HepG2 (cell line): Measurements from ENCODE around the gene MKRN1. TPM values are rescaled to one million over a fixed set of nuclear protein-coding genes. Genes with fewer than 3 reads are reported as not detected.

Experiments
- ATAC-seq: fragments of 200-7000 bp; cut with Tn5 transposase; 3 replicates; pipeline ENCODE4 v1.9.1; 2020; ENCODE audit warnings: mild to moderate bottlenecking, moderate library complexity
- BruUV-seq: library from RNA; stranded (reverse); fragments of 400-500 nt; replicated peaks from 2 replicates; lab custom pipeline; 2021; lab: Mats Ljungman, UMichigan
- CTCF ChIA-PET: fragments of 300-600 bp; formaldehyde crosslinking; extraction: SDS; loops from one replicate; lab custom pipeline; 2021; ENCODE audit warnings: low total read pairs, inconsistent platforms, low intra/inter-chr PET ratio; lab: Yijun Ruan, JAX
- POLR2A ChIA-PET: fragments of 350-600 bp; sonication (Branson Sonifier 250); formaldehyde crosslinking; loops from one replicate; lab custom pipeline; 2020; ENCODE audit warnings: antibody characterized with exemption, inconsistent platforms; lab: Yijun Ruan, JAX
- DNase-seq: peaks from one replicate; pipeline ENCODE4 v3.0.0-alpha.2; 2015; ENCODE audit warnings: low spot score
- FAIRE-seq: peaks from 3 replicates; lab custom pipeline; 2011; peaks lifted over from hg19 to GRCh38; lab: Jason Lieb, UNC
- H2AFZ ChIP-seq: one replicate; pipeline ENCODE4 v1.6.1; 2011; ENCODE audit warnings: low read length, inconsistent platforms
- H3K27ac ChIP-seq: fragments of 300-600 bp; 3 replicates; pipeline ENCODE4 v1.8.0; 2011; ENCODE audit warnings: mixed run types, mild to moderate bottlenecking, mixed read lengths, low read length, inconsistent platforms; ENCODE audit not compliant: insufficient read depth; ENCODE audit errors: extremely low read length
- H3K27me3 ChIP-seq, 2 experiments: fragments of 200-600 bp in 1 of 2; 2 replicates in 1 of 2; 3 replicates in 1 of 2; pipeline versions ENCODE4 v1.6.0 to v1.8.0; 2011; ENCODE audit warnings: low read length in 2 of 2, mild to moderate bottlenecking in 2 of 2, moderate library complexity in 2 of 2, inconsistent platforms in 1 of 2; ENCODE audit not compliant: insufficient read depth in 2 of 2, control insufficient read depth in 1 of 2
- H3K36me3 ChIP-seq, 2 experiments: fragments of 200-600 bp in 1 of 2; replicated peaks in 1 of 2; 2 replicates in 1 of 2; 3 replicates in 1 of 2; pipeline versions ENCODE4 v1.5.1 to v1.8.0; 2011; ENCODE audit warnings: low read length in 2 of 2, inconsistent platforms in 1 of 2; ENCODE audit not compliant: insufficient read depth in 2 of 2, control insufficient read depth in 1 of 2
- H3K4me1 ChIP-seq: 2 replicates; pipeline ENCODE4 v1.5.1; 2012; ENCODE audit warnings: low read length, inconsistent platforms; ENCODE audit not compliant: insufficient read depth
- H3K4me2 ChIP-seq: 2 replicates; pipeline ENCODE4 v1.6.0; 2011; ENCODE audit warnings: low read depth, low read length, inconsistent platforms
- H3K4me3 ChIP-seq, 3 experiments: fragments of 200-600 bp in 1 of 3; sonication (generic), shearing (Covaris generic) in 1 of 3; replicated peaks in 1 of 3; 2 replicates each; pipeline ENCODE4 v1.5.1; 2011 to 2016; ENCODE audit warnings: low read length in 3 of 3, inconsistent platforms in 2 of 3, low read depth in 2 of 3, mild to moderate bottlenecking in 2 of 3, control low read depth in 1 of 3, mixed read lengths in 1 of 3; ENCODE audit not compliant: insufficient read depth in 1 of 3
- H3K79me2 ChIP-seq: one replicate; pipeline ENCODE4 v1.6.1; 2011; ENCODE audit warnings: low read length, inconsistent platforms; ENCODE audit not compliant: insufficient read depth
- H3K9ac ChIP-seq: 2 replicates; pipeline ENCODE4 v1.6.0; 2011; ENCODE audit warnings: mild to moderate bottlenecking, low read depth, low read length, inconsistent platforms; ENCODE audit not compliant: insufficient read depth
- H3K9me3 ChIP-seq: 2 replicates; pipeline ENCODE4 v1.5.1; 2012; ENCODE audit warnings: mild to moderate bottlenecking, low read length
- H4K20me1 ChIP-seq: 2 replicates; pipeline ENCODE4 v1.6.0; 2011; ENCODE audit warnings: inconsistent platforms, mild to moderate bottlenecking, low read length, moderate library complexity; ENCODE audit not compliant: insufficient read depth
- BORCS8-MEF2B ChIP-seq: sonication (generic); formaldehyde crosslinking; IDR thresholded peaks from 2 replicates; pipeline ENCODE4 v1.8.0; 2022; ENCODE audit warnings: mild to moderate bottlenecking, missing genetic modification reagents
- FOXO1 ChIP-seq: sonication (generic); formaldehyde crosslinking; IDR thresholded peaks from 2 replicates; pipeline ENCODE4 v1.4.0; 2020; ENCODE audit warnings: missing genetic modification reagents
- MYNN ChIP-seq: sonication (generic); formaldehyde crosslinking; IDR thresholded peaks from 2 replicates; pipeline ENCODE4 v1.4.0; 2020; ENCODE audit warnings: mild to moderate bottlenecking, low read depth, missing genetic modification reagents
- NFE2L2 ChIP-seq: fragments of 150-350 bp; IDR thresholded peaks from 2 replicates; pipeline ENCODE4 v1.6.1; 2014; ENCODE audit warnings: low read length
- NFIB ChIP-seq: sonication (generic); formaldehyde crosslinking; IDR thresholded peaks from 2 replicates; pipeline ENCODE4 v1.9.0; 2021; ENCODE audit warnings: missing genetic modification reagents, mild to moderate bottlenecking, borderline replicate concordance
- TP53 ChIP-seq: sonication (generic); formaldehyde crosslinking; conservative IDR thresholded peaks from 2 replicates; pipeline ENCODE4 v1.4.0; 2020; ENCODE audit warnings: missing genetic modification reagents
- ZNF24 ChIP-seq: fragments of 450-650 bp; IDR thresholded peaks from 2 replicates; pipeline ENCODE4 v1.6.1; 2017; ENCODE audit warnings: antibody characterized with exemption, mild to moderate bottlenecking
- ZNF33A ChIP-seq: sonication (generic); formaldehyde crosslinking; IDR thresholded peaks from 2 replicates; pipeline ENCODE4 v1.5.1; 2020; ENCODE audit warnings: missing genetic modification reagents, mild to moderate bottlenecking, moderate library complexity, borderline replicate concordance
- ZNF484 ChIP-seq: sonication (generic); formaldehyde crosslinking; IDR thresholded peaks from 2 replicates; pipeline ENCODE4 v1.5.1; 2020; ENCODE audit warnings: mild to moderate bottlenecking, low read depth, missing genetic modification reagents, borderline replicate concordance
- ZNF75D ChIP-seq: sonication (generic); formaldehyde crosslinking; IDR thresholded peaks from 2 replicates; pipeline ENCODE4 v1.8.1; 2023; ENCODE audit warnings: missing genetic modification reagents, mild to moderate bottlenecking, borderline replicate concordance
- WGBS: methylation state at CpG from one replicate; pipeline ENCODE4 v1.1.6; 2017; ENCODE audit warnings: low lambda C conversion rate; 5-methylcytosine and 5-hydroxymethylcytosine counted together
- in situ Hi-C: cut with HindIII; loops from 2 replicates; pipeline ENCODE4 v1.10.0; 2017; ENCODE audit warnings: low pct_unique_long_range_greater_than_20kb; ENCODE audit not compliant: extremely low pct_ligation_motif_present
- intact Hi-C: fragments of 100-400 bp; cut with micrococcal nuclease; formaldehyde crosslinking; loops from one replicate; pipeline ENCODE4 v1.10.0; 2022; ENCODE audit not compliant: unreplicated experiment
- polyA plus RNA-seq, 8 experiments: library from polyadenylated mRNA; depleted of rRNA in 3 of 8; stranded (reverse) in 7 of 8; unstranded in 1 of 8; fragments of >200 nt; fragmentation: Illumina TruSeq in 4 of 8; extraction: Trizol in 4 of 8; gene quantifications; 2 replicates each; pipeline versions ENCODE4 v1.2.1 to v1.2.3, GENCODE V29; 2011 to 2016; ENCODE audit warnings: low read depth in 4 of 8, missing spikeins in 1 of 8, mixed read lengths in 1 of 8; ENCODE audit not compliant: insufficient read depth in 1 of 8
- total RNA-seq, 5 experiments: library from RNA; depleted of rRNA; stranded (reverse); fragments of >200 nt; fragmentation: Illumina TruSeq; extraction: Trizol; gene quantifications; 2 replicates each; pipeline ENCODE4 v1.2.3, GENCODE V29; 2016; ENCODE audit warnings: low read depth in 1 of 5
- TF ChIP-seq, protein P1 (sequence below): sonication (generic); formaldehyde crosslinking; IDR thresholded peaks from 2 replicates; pipeline ENCODE4 v1.4.0; 2020; ENCODE audit warnings: missing genetic modification reagents
- TF ChIP-seq, protein P2 (sequence below): sonication (generic); formaldehyde crosslinking; IDR thresholded peaks from 2 replicates; pipeline ENCODE4 v1.5.0; 2020; ENCODE audit warnings: mild to moderate bottlenecking, missing genetic modification reagents
- TF ChIP-seq, protein P3 (sequence below): sonication (generic); formaldehyde crosslinking; IDR thresholded peaks from 2 replicates; pipeline ENCODE4 v1.4.0; 2020; ENCODE audit warnings: mild to moderate bottlenecking, missing genetic modification reagents
- TF ChIP-seq, protein P4 (sequence below), 2 experiments: IDR thresholded peaks; 2 replicates each; pipeline ENCODE4 v1.6.1; 2011 to 2012; ENCODE audit warnings: low read length in 2 of 2, borderline replicate concordance in 1 of 2, low read depth in 1 of 2, mild to moderate bottlenecking in 1 of 2, moderate library complexity in 1 of 2

MKRN1 gene
- total and polyA plus RNA-seq, 2 of the 13 experiments (the other 11 are each of a cell fraction or from before 2014, with no cell fraction given), result 28.5 to 32.8 TPM

DNA sequence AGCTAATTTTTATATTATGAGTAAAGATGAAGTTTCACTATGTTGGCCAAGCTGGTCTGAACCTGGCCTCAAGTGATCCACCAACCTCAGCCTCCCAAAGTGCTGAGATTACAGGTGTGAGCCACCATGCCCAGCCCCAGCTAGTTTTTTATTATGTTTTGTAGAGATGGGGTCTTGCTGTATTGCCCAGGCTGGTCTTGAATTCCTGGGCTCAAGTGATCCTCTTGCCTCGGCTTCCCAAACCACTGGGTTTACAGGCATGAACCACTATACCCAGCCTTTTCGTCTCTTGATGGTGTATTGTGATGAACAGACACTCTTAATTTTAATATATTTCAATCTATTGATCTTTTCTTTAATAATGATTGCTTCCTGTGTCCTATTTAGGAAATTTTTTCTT lies 57.8 kb downstream of the MKRN1 start:
- ChIA-PET CTCF (no interaction called here), POLR2A (no interaction called here)
- FAIRE-seq, result no peak
- no TSS peak for BruUV-seq
- Histone ChIP-seq H3K9ac (no peak overlapping the region), H3K27ac (no peak overlapping the region), H3K9me3 (no peaks in the 10 kb centered on the region), H3K27me3 (no peaks in the 10 kb centered on the region; a peak in 1 of 5 replicates), H3K36me3 (no peaks in the 10 kb centered on the region), H3K4me3 (no peak overlapping the region), H3K4me2 (no peak overlapping the region), H3K79me2 (no peaks in the 10 kb centered on the region), H2AFZ (no peak overlapping the region), H3K4me1 (no peaks in the 10 kb centered on the region), H4K20me1 (no peaks in the 10 kb centered on the region)
- WGBS, result 0% methylated on average over 2 of the region's 2 CpGs
- in situ Hi-C loops, result no loop called here
- intact Hi-C loops, result no loop called here
- no peak for DNase-seq
- ATAC-seq, result no peak
- TF ChIP-seq ZNF24, result no peak
- TF ChIP-seq TP53 (CRISPR knock-in tag), result no peak
- no peak for TF ChIP-seq NFIB (CRISPR knock-in tag)
- TF ChIP-seq ZNF33A (CRISPR knock-in tag), result no peak
- TF ChIP-seq, protein P1, sequence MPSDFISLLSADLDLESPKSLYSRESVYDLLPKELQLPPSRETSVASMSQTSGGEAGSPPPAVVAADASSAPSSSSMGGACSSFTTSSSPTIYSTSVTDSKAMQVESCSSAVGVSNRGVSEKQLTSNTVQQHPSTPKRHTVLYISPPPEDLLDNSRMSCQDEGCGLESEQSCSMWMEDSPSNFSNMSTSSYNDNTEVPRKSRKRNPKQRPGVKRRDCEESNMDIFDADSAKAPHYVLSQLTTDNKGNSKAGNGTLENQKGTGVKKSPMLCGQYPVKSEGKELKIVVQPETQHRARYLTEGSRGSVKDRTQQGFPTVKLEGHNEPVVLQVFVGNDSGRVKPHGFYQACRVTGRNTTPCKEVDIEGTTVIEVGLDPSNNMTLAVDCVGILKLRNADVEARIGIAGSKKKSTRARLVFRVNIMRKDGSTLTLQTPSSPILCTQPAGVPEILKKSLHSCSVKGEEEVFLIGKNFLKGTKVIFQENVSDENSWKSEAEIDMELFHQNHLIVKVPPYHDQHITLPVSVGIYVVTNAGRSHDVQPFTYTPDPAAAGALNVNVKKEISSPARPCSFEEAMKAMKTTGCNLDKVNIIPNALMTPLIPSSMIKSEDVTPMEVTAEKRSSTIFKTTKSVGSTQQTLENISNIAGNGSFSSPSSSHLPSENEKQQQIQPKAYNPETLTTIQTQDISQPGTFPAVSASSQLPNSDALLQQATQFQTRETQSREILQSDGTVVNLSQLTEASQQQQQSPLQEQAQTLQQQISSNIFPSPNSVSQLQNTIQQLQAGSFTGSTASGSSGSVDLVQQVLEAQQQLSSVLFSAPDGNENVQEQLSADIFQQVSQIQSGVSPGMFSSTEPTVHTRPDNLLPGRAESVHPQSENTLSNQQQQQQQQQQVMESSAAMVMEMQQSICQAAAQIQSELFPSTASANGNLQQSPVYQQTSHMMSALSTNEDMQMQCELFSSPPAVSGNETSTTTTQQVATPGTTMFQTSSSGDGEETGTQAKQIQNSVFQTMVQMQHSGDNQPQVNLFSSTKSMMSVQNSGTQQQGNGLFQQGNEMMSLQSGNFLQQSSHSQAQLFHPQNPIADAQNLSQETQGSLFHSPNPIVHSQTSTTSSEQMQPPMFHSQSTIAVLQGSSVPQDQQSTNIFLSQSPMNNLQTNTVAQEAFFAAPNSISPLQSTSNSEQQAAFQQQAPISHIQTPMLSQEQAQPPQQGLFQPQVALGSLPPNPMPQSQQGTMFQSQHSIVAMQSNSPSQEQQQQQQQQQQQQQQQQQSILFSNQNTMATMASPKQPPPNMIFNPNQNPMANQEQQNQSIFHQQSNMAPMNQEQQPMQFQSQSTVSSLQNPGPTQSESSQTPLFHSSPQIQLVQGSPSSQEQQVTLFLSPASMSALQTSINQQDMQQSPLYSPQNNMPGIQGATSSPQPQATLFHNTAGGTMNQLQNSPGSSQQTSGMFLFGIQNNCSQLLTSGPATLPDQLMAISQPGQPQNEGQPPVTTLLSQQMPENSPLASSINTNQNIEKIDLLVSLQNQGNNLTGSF (CRISPR knock-in tag), result no peak
- TF ChIP-seq BORCS8-MEF2B (CRISPR knock-in tag), result no peak
- no peak for TF ChIP-seq FOXO1
- TF ChIP-seq ZNF75D (CRISPR knock-in tag), result no peak
- TF ChIP-seq MYNN (CRISPR knock-in tag), result no peak
- TF ChIP-seq, protein P2, sequence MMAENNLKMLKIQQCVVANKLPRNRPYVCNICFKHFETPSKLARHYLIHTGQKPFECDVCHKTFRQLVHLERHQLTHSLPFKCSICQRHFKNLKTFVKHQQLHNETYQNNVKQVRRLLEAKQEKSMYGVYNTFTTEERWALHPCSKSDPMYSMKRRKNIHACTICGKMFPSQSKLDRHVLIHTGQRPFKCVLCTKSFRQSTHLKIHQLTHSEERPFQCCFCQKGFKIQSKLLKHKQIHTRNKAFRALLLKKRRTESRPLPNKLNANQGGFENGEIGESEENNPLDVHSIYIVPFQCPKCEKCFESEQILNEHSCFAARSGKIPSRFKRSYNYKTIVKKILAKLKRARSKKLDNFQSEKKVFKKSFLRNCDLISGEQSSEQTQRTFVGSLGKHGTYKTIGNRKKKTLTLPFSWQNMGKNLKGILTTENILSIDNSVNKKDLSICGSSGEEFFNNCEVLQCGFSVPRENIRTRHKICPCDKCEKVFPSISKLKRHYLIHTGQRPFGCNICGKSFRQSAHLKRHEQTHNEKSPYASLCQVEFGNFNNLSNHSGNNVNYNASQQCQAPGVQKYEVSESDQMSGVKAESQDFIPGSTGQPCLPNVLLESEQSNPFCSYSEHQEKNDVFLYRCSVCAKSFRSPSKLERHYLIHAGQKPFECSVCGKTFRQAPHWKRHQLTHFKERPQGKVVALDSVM (CRISPR knock-in tag), result no peak
- TF ChIP-seq, protein P3, sequence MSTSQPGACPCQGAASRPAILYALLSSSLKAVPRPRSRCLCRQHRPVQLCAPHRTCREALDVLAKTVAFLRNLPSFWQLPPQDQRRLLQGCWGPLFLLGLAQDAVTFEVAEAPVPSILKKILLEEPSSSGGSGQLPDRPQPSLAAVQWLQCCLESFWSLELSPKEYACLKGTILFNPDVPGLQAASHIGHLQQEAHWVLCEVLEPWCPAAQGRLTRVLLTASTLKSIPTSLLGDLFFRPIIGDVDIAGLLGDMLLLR, result no peak
- TF ChIP-seq, protein P4, sequence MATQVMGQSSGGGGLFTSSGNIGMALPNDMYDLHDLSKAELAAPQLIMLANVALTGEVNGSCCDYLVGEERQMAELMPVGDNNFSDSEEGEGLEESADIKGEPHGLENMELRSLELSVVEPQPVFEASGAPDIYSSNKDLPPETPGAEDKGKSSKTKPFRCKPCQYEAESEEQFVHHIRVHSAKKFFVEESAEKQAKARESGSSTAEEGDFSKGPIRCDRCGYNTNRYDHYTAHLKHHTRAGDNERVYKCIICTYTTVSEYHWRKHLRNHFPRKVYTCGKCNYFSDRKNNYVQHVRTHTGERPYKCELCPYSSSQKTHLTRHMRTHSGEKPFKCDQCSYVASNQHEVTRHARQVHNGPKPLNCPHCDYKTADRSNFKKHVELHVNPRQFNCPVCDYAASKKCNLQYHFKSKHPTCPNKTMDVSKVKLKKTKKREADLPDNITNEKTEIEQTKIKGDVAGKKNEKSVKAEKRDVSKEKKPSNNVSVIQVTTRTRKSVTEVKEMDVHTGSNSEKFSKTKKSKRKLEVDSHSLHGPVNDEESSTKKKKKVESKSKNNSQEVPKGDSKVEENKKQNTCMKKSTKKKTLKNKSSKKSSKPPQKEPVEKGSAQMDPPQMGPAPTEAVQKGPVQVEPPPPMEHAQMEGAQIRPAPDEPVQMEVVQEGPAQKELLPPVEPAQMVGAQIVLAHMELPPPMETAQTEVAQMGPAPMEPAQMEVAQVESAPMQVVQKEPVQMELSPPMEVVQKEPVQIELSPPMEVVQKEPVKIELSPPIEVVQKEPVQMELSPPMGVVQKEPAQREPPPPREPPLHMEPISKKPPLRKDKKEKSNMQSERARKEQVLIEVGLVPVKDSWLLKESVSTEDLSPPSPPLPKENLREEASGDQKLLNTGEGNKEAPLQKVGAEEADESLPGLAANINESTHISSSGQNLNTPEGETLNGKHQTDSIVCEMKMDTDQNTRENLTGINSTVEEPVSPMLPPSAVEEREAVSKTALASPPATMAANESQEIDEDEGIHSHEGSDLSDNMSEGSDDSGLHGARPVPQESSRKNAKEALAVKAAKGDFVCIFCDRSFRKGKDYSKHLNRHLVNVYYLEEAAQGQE (IDR thresholded peaks at IDR 0.05; ENCODE audit: borderline replicate concordance in 1 of 2, low read depth in 1 of 2, low read length in 2 of 2), result no peak
- TF ChIP-seq NFE2L2, result no peak
- TF ChIP-seq ZNF484 (CRISPR knock-in tag), result no peak
